K562 (cell line): ENCODE results near the gene SOCS6. TPM values are rescaled to one million over a fixed set of nuclear protein-coding genes. Genes with fewer than 3 reads are reported as not detected.

Experiments
- ATAC-seq: fragments of 200-7000 bp; cut with Tn5 transposase; 3 replicates; pipeline ENCODE4 v1.9.1; 2020; ENCODE audit warnings: moderate library complexity
- BruUV-seq: library from RNA; stranded (reverse); fragments of 400-500 nt; replicated peaks from 2 replicates; lab custom pipeline; 2021; lab: Mats Ljungman, UMichigan
- CTCF ChIA-PET: fragments of 300-600 bp; formaldehyde crosslinking; extraction: SDS; loops from one replicate; lab custom pipeline; 2021; ENCODE audit warnings: low intra/inter-chr PET ratio; lab: Yijun Ruan, JAX
- POLR2A ChIA-PET: fragments of 300-600, 350-650 bp; sonication (Branson Sonifier 250); formaldehyde crosslinking; extraction: SDS; loops from one replicate; lab custom pipeline; 2021; ENCODE audit warnings: antibody characterized with exemption, inconsistent platforms; lab: Yijun Ruan, JAX
- DNase-seq, 4 experiments: peaks; one replicate each; pipeline versions ENCODE4 v3.0.0 to v3.0.0-alpha.2; 2011 to 2018; ENCODE audit warnings: low spot score in 3 of 4, mixed read lengths in 3 of 4; ENCODE audit errors: extremely low read depth in 1 of 4
- FAIRE-seq: peaks from 2 replicates; lab custom pipeline; 2011; peaks lifted over from hg19 to GRCh38; lab: Jason Lieb, UNC
- H2AFZ ChIP-seq: 2 replicates; pipeline ENCODE4 v1.6.0; 2011; ENCODE audit warnings: low read depth, low read length, control low read depth, inconsistent platforms
- H3K27ac ChIP-seq: fragments of 200-600 bp; 3 replicates; pipeline ENCODE4 v1.8.0; 2011; ENCODE audit warnings: low read depth, mild to moderate bottlenecking, control low read depth, inconsistent platforms, low read length, moderate library complexity, mixed read lengths; ENCODE audit errors: extremely low read depth
- H3K27me3 ChIP-seq, 2 experiments: fragments of 300-600 bp in 1 of 2; 2 replicates in 1 of 2; 3 replicates in 1 of 2; pipeline versions ENCODE4 v1.6.0 to v1.8.0; 2011; ENCODE audit warnings: inconsistent platforms in 2 of 2, low read length in 2 of 2, mild to moderate bottlenecking in 1 of 2, mixed read lengths in 1 of 2, moderate library complexity in 1 of 2; ENCODE audit not compliant: control insufficient read depth in 2 of 2, insufficient read depth in 2 of 2
- H3K36me3 ChIP-seq: fragments of 300-600 bp; 3 replicates; pipeline ENCODE4 v1.8.0; 2011; ENCODE audit warnings: mild to moderate bottlenecking, low read length, inconsistent platforms; ENCODE audit not compliant: control insufficient read depth, insufficient read depth
- H3K4me1 ChIP-seq, 2 experiments: fragments of 200-600 bp in 1 of 2; replicated peaks in 1 of 2; 2 replicates in 1 of 2; 3 replicates in 1 of 2; pipeline versions ENCODE4 v1.5.1 to v1.8.0; 2011; ENCODE audit warnings: inconsistent platforms in 2 of 2, low read length in 2 of 2, mild to moderate bottlenecking in 1 of 2, mixed read lengths in 1 of 2, moderate library complexity in 1 of 2; ENCODE audit not compliant: control insufficient read depth in 2 of 2, insufficient read depth in 2 of 2
- H3K4me2 ChIP-seq: 2 replicates; pipeline ENCODE4 v1.6.1; 2011; ENCODE audit warnings: low read length, control low read depth, inconsistent platforms, mixed read lengths; ENCODE audit not compliant: insufficient read depth
- H3K4me3 ChIP-seq: fragments of 200-600 bp; sonication (generic), shearing (Covaris generic); 2 replicates; pipeline ENCODE4 v1.5.1; 2016; ENCODE audit warnings: control low read depth, inconsistent platforms
- H3K79me2 ChIP-seq: fragments of 200-600 bp; 3 replicates; pipeline ENCODE4 v1.8.0; 2011; ENCODE audit warnings: low read length, inconsistent platforms; ENCODE audit not compliant: control insufficient read depth, insufficient read depth
- H3K9ac ChIP-seq, 2 experiments: 2 replicates each; pipeline versions ENCODE4 v1.6.0 to v1.6.1; 2011; ENCODE audit warnings: low read depth in 2 of 2, low read length in 2 of 2, control low read depth in 1 of 2, inconsistent platforms in 1 of 2, mild to moderate bottlenecking in 1 of 2, mixed read lengths in 1 of 2; ENCODE audit not compliant: insufficient read depth in 1 of 2
- H3K9me1 ChIP-seq: one replicate; pipeline ENCODE4 v1.6.0; 2011; ENCODE audit warnings: inconsistent platforms, mild to moderate bottlenecking, low read length, moderate library complexity; ENCODE audit not compliant: control insufficient read depth, insufficient read depth
- H3K9me3 ChIP-seq: replicated peaks from 2 replicates; pipeline ENCODE4 v1.5.1; 2011; ENCODE audit warnings: low read depth, low read length, inconsistent platforms; ENCODE audit not compliant: control insufficient read depth, insufficient read depth
- H4K20me1 ChIP-seq: replicated peaks from 2 replicates; pipeline ENCODE4 v1.6.1; 2011; ENCODE audit warnings: low read length, inconsistent platforms, mixed read lengths; ENCODE audit not compliant: control insufficient read depth, insufficient read depth
- ETS2 ChIP-seq: IDR thresholded peaks from 2 replicates; pipeline ENCODE4 v1.6.1; 2016; ENCODE audit warnings: borderline replicate concordance, missing genetic modification characterization, mild to moderate bottlenecking, moderate library complexity, missing compliant biosample characterization; ENCODE audit not compliant: poor library complexity, severe bottlenecking
- ZNF507 ChIP-seq: conservative IDR thresholded peaks from 2 replicates; pipeline ENCODE4 v1.6.1; 2017; ENCODE audit warnings: missing genetic modification characterization, missing compliant biosample characterization
- WGBS: fragments of 100-300 bp; shearing (Covaris generic); methylation state at CpG from one replicate; pipeline ENCODE4 v1.1.6; 2016; ENCODE audit warnings: low coverage, mixed read lengths; ENCODE audit not compliant: insufficient coverage; ENCODE audit errors: missing lambda C conversion rate; 5-methylcytosine and 5-hydroxymethylcytosine counted together
- in situ Hi-C: fragments of 300-500 bp; cut with MboI; formaldehyde crosslinking; loops from 4 replicates; pipeline ENCODE4 v1.15.0; 2018; ENCODE audit warnings: inconsistent platforms, mixed read lengths
- intact Hi-C: fragments of 100-400 bp; cut with micrococcal nuclease; formaldehyde crosslinking; loops from 2 replicates; pipeline ENCODE4 v1.14.2; 2022
- polyA plus RNA-seq, 8 experiments: library from polyadenylated mRNA; depleted of rRNA in 4 of 8; stranded (reverse) in 5 of 8; unstranded in 3 of 8; fragments of >200 nt; fragmentation: Nextera tagmentation in 2 of 8; fragmentation: Illumina TruSeq in 1 of 8; extraction: Ambion mirVana in 2 of 8; extraction: Trizol in 1 of 8; gene quantifications; 2 replicates each; pipeline versions ENCODE4 v1.2.1 to v1.2.3, GENCODE V29; 2011 to 2014; ENCODE audit warnings: inconsistent platforms in 1 of 8, missing spikeins in 1 of 8
- total RNA-seq, 7 experiments: library from RNA; depleted of rRNA in 6 of 7; stranded (reverse); fragments of >200 nt in 6 of 7; fragmentation: Illumina TruSeq in 2 of 7; extraction: Trizol in 2 of 7; gene quantifications; 2 replicates each; pipeline versions ENCODE4 v1.2.1 to v1.2.3, GENCODE V29; 2011 to 2021; ENCODE audit warnings: low replicate concordance in 1 of 7
- TF ChIP-seq, protein P1 (sequence below): IDR thresholded peaks from 2 replicates; pipeline ENCODE4 v1.6.1; 2011; ENCODE audit not compliant: insufficient read length; ENCODE audit errors: extremely low read depth
- TF ChIP-seq, protein P2 (sequence below): fragments of 250-450 bp; sonication (Bioruptor Pico); IDR thresholded peaks from 2 replicates; pipeline ENCODE4 v1.4.0; 2020; ENCODE audit warnings: borderline replicate concordance

Gene SOCS6
- total and polyA plus RNA-seq, 9 of the 15 experiments (the other 6 are each of a cell fraction or from before 2014, with no cell fraction given) = 2.5 to 7.1 (median 5.6) TPM

DNA sequence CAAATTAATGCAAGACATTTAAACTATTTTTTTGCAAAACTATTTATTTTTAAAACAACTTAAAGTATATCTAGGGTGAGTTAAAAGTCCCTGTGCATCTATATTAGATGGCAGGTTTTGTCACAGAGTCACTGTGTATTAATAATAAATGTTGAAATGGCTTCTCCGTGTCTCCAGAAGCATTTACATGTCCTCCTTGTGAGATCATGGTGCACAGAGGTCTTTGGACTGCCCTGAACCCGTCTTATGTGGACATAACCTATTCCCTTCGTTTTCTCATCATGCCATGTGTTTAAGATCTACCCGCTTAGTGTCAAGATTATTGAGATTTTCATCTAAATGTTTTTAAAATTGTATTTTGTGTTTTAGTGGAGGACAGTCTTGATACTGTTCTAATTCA is 39.3 kb downstream of the SOCS6 start:
- 84% methylated on average over 4 of the region's 4 CpGs for WGBS
- Histone ChIP-seq H3K27me3 (no peaks in the 10 kb centered on the region), H3K4me2 (no peak overlapping the region)
- POLR2A ChIA-PET = no interaction called here
- TF ChIP-seq, protein P1, sequence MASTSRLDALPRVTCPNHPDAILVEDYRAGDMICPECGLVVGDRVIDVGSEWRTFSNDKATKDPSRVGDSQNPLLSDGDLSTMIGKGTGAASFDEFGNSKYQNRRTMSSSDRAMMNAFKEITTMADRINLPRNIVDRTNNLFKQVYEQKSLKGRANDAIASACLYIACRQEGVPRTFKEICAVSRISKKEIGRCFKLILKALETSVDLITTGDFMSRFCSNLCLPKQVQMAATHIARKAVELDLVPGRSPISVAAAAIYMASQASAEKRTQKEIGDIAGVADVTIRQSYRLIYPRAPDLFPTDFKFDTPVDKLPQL = no peak
- TF ChIP-seq ETS2 (tag) (no peak), ZNF507 (no peak)
- TF ChIP-seq, protein P2, sequence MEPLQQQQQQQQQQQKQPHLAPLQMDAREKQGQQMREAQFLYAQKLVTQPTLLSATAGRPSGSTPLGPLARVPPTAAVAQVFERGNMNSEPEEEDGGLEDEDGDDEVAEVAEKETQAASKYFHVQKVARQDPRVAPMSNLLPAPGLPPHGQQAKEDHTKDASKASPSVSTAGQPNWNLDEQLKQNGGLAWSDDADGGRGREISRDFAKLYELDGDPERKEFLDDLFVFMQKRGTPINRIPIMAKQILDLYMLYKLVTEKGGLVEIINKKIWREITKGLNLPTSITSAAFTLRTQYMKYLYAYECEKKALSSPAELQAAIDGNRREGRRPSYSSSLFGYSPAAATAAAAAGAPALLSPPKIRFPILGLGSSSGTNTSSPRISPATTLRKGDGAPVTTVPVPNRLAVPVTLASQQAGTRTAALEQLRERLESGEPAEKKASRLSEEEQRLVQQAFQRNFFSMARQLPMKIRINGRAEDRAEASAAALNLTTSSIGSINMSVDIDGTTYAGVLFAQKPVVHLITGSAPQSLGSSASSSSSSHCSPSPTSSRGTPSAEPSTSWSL = no peak
- TF ChIP-seq, all 486 proteins: peak for 0
- in situ Hi-C loops = no loop called here
- ATAC-seq (no peak), DNase-seq (no peak), FAIRE-seq (no peak)
- Histone ChIP-seq H3K9me1 (no peaks in the 10 kb centered on the region), H3K4me3 (no peak overlapping the region), H4K20me1 (no peaks in the 10 kb centered on the region), H3K9ac (no peak overlapping the region), H3K9me3 (no peaks in the 10 kb centered on the region), H3K36me3 (peaks cover 14% of the 10 kb centered on the region; the same call in 2 of the 3 replicates), H3K27ac (no peak overlapping the region), H3K4me1 (no peaks in the 10 kb centered on the region), H2AFZ (no peak overlapping the region), H3K79me2 (peaks cover 4% of the 10 kb centered on the region; the same call in 1 of the 3 replicates)
- CTCF ChIA-PET = no interaction called here
- intact Hi-C loops = no loop called here
- no TSS peak for BruUV-seq
